ENCODE results near the gene SMARCD1. TPM values are rescaled to one million over a fixed set of nuclear protein-coding genes. Genes with fewer than 3 reads are reported as not detected.

Gene SMARCD1
- total and polyA plus RNA-seq, 9 of the 15 experiments (the other 6 are each of a cell fraction or from before 2014, with no cell fraction given): 0.86 to 91.7 (median 48.0) TPM

GRCh38 chr12:50084775-50085614 lies at the start of gene SMARCD1 (continued):
- TF ChIP-seq, protein P1, sequence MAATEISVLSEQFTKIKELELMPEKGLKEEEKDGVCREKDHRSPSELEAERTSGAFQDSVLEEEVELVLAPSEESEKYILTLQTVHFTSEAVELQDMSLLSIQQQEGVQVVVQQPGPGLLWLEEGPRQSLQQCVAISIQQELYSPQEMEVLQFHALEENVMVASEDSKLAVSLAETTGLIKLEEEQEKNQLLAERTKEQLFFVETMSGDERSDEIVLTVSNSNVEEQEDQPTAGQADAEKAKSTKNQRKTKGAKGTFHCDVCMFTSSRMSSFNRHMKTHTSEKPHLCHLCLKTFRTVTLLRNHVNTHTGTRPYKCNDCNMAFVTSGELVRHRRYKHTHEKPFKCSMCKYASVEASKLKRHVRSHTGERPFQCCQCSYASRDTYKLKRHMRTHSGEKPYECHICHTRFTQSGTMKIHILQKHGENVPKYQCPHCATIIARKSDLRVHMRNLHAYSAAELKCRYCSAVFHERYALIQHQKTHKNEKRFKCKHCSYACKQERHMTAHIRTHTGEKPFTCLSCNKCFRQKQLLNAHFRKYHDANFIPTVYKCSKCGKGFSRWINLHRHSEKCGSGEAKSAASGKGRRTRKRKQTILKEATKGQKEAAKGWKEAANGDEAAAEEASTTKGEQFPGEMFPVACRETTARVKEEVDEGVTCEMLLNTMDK (IDR thresholded peaks at IDR 0.05; ENCODE audit: borderline replicate concordance, insufficient read depth, low read depth, low read length, poor library complexity, severe bottlenecking): peak; percentile 97
- TF ChIP-seq, protein P2, sequence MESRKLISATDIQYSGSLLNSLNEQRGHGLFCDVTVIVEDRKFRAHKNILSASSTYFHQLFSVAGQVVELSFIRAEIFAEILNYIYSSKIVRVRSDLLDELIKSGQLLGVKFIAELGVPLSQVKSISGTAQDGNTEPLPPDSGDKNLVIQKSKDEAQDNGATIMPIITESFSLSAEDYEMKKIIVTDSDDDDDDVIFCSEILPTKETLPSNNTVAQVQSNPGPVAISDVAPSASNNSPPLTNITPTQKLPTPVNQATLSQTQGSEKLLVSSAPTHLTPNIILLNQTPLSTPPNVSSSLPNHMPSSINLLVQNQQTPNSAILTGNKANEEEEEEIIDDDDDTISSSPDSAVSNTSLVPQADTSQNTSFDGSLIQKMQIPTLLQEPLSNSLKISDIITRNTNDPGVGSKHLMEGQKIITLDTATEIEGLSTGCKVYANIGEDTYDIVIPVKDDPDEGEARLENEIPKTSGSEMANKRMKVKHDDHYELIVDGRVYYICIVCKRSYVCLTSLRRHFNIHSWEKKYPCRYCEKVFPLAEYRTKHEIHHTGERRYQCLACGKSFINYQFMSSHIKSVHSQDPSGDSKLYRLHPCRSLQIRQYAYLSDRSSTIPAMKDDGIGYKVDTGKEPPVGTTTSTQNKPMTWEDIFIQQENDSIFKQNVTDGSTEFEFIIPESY (CRISPR knock-in tag; IDR thresholded peaks at IDR 0.05): peak; percentile 33; the same call in 1 of the 2 replicates
- peak; percentile 67; the same call in 1 of the 2 replicates for TF ChIP-seq TAF7 (tag; IDR thresholded peaks at IDR 0.05)
- peak; percentile 19; the same call in 1 of the 2 replicates for TF ChIP-seq TOE1 (IDR thresholded peaks at IDR 0.05; ENCODE audit: borderline replicate concordance)
- no peak for TF ChIP-seq TOE1 (CRISPR knock-in tag; IDR thresholded peaks at IDR 0.05; ENCODE audit: borderline replicate concordance, low read depth)
- TF ChIP-seq TRIM28 (IDR thresholded peaks at IDR 0.05): 0 out of 2 replicates have a peak, but pooled peaks have one; percentile 35
- TF ChIP-seq BMI1 (IDR thresholded peaks at IDR 0.05; ENCODE audit: low read length): no peak
- TF ChIP-seq JUND (IDR thresholded peaks at IDR 0.05; ENCODE audit: borderline replicate concordance, low read depth, low read length): peak; percentile 54; the same call in 1 of the 2 replicates
- no peak for TF ChIP-seq JUND (tag; IDR thresholded peaks at IDR 0.05; ENCODE audit: borderline replicate concordance, low read depth, low read length)
- TF ChIP-seq ZNF165 (CRISPR knock-in tag; IDR thresholded peaks at IDR 0.05; ENCODE audit: borderline replicate concordance): no peak
- TF ChIP-seq NFXL1 (CRISPR knock-in tag; IDR thresholded peaks at IDR 0.05): peak; percentile 22; the same call in 1 of the 2 replicates
- TF ChIP-seq PREB (CRISPR knock-in tag; IDR thresholded peaks at IDR 0.05): no peak
- TF ChIP-seq, protein P3, sequence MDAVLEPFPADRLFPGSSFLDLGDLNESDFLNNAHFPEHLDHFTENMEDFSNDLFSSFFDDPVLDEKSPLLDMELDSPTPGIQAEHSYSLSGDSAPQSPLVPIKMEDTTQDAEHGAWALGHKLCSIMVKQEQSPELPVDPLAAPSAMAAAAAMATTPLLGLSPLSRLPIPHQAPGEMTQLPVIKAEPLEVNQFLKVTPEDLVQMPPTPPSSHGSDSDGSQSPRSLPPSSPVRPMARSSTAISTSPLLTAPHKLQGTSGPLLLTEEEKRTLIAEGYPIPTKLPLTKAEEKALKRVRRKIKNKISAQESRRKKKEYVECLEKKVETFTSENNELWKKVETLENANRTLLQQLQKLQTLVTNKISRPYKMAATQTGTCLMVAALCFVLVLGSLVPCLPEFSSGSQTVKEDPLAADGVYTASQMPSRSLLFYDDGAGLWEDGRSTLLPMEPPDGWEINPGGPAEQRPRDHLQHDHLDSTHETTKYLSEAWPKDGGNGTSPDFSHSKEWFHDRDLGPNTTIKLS (IDR thresholded peaks at IDR 0.05; ENCODE audit: borderline replicate concordance, low read depth): peak; percentile 82; the same call in 1 of the 2 replicates
- peak in 1 of 2 experiments; percentile 26; a peak in 1 of 4 replicates for TF ChIP-seq TEAD1 (CRISPR knock-in tag; IDR thresholded peaks at IDR 0.05)
- no peak for TF ChIP-seq RAD51 (IDR thresholded peaks at IDR 0.05; ENCODE audit: borderline replicate concordance, low read depth)
- TF ChIP-seq MYC (IDR thresholded peaks at IDR 0.05; ENCODE audit: low read depth, low read length): peak; percentile 80
- TF ChIP-seq MYC (CRISPR knock-in tag; IDR thresholded peaks at IDR 0.05; ENCODE audit: borderline replicate concordance, low read depth): no peak
- peak; percentile 66 for TF ChIP-seq TAF1 (IDR thresholded peaks at IDR 0.05; ENCODE audit: control insufficient read depth, extremely low read depth, insufficient read depth, low read length, severe bottlenecking)
- TF ChIP-seq BCOR (IDR thresholded peaks at IDR 0.05): no peak
- TF ChIP-seq EHMT2 (IDR thresholded peaks at IDR 0.05): 0 out of 2 replicates have a peak, but pooled peaks have one; percentile 35
- peak; percentile 79 for TF ChIP-seq HCFC1 (IDR thresholded peaks at IDR 0.05; ENCODE audit: low read depth, low read length)

Measured in K562 (cell line).